SH-SY5Y (cell line): ENCODE results near the gene ING3.

Experiments
- GATA2 ChIP-seq: IDR thresholded peaks from 2 replicates; pipeline ENCODE4 v1.6.1; 2011; ENCODE audit warnings: mild to moderate bottlenecking, low read depth, low read length
- GATA3 ChIP-seq: IDR thresholded peaks from 2 replicates; pipeline ENCODE4 v1.6.1; 2011; ENCODE audit warnings: low read depth, mild to moderate bottlenecking, low read length, moderate library complexity

GRCh38 chr7:120966961-120967360, 16.4 kb downstream of the ING3 start:
- TF ChIP-seq GATA3 (no peak), GATA2 (no peak)
